ENCODE measurements around the gene ST6GALNAC6. TPM values are rescaled to one million over a fixed set of nuclear protein-coding genes. Genes with fewer than 3 reads are reported as not detected.

Gene ST6GALNAC6
- total and polyA plus RNA-seq, 5 donors from 2014 or later = 43.7 to 136 (median 48.6) TPM

GRCh38 chr9:127857278-127857677, 42.1 kb downstream of the ST6GALNAC6 start:
- H3K27me3 Mint-ChIP-seq = no peaks in the 10 kb centered on the region
- ATAC-seq (ENCODE audit: low read depth in 2 of 2) (no peak), DNase-seq (no peak)
- H3K4me3 ChIP-seq (ENCODE audit: low read depth, low read length) = no peak overlapping the region
- H3K27me3 ChIP-seq (ENCODE audit: control insufficient read depth, insufficient read depth, low read length) = no peaks in the 10 kb centered on the region
- H3K36me3 ChIP-seq (ENCODE audit: control insufficient read depth, insufficient read depth, low read length) = no peaks in the 10 kb centered on the region
- H3K4me1 Mint-ChIP-seq = peaks cover 0 to 26% (median 0%) of the 10 kb centered on the region in 4 donors
- no peaks in the 10 kb centered on the region for H3K9me3 ChIP-seq (ENCODE audit: control insufficient read depth in 2 of 2, low read length in 2 of 2)
- H3K4me3 Mint-ChIP-seq = no peak overlapping the region
- H3K27ac ChIP-seq (ENCODE audit: insufficient read depth, low read length, poor library complexity, severe bottlenecking) = no peak overlapping the region
- no peak overlapping the region for H3K27ac Mint-ChIP-seq
- peaks cover 15% of the 10 kb centered on the region for H3K4me1 ChIP-seq (ENCODE audit: control insufficient read depth, insufficient read depth, low read length, poor library complexity, severe bottlenecking)
- H3K9me3 Mint-ChIP-seq = no peaks in the 10 kb centered on the region
- H3K36me3 Mint-ChIP-seq = no peaks in the 10 kb centered on the region

GRCh38 chr9:127856729-127857116, 42.7 kb downstream of the ST6GALNAC6 start:
- no peak for ATAC-seq (ENCODE audit: low read depth in 2 of 2)
- H3K4me3 ChIP-seq (ENCODE audit: low read depth, low read length) = no peak overlapping the region
- H3K27me3 ChIP-seq (ENCODE audit: control insufficient read depth, insufficient read depth, low read length) = no peaks in the 10 kb centered on the region
- no peaks in the 10 kb centered on the region for H3K9me3 ChIP-seq (ENCODE audit: control insufficient read depth in 2 of 2, low read length in 2 of 2)
- no peaks in the 10 kb centered on the region for H3K27me3 Mint-ChIP-seq
- DNase-seq = no peak
- no peaks in the 10 kb centered on the region for H3K36me3 Mint-ChIP-seq
- H3K4me3 Mint-ChIP-seq = no peak overlapping the region
- no peak overlapping the region for H3K27ac Mint-ChIP-seq
- H3K4me1 Mint-ChIP-seq = peaks cover 0 to 21% (median 1%) of the 10 kb centered on the region in 4 donors
- peaks cover 9% of the 10 kb centered on the region for H3K4me1 ChIP-seq (ENCODE audit: control insufficient read depth, insufficient read depth, low read length, poor library complexity, severe bottlenecking)
- no peaks in the 10 kb centered on the region for H3K36me3 ChIP-seq (ENCODE audit: control insufficient read depth, insufficient read depth, low read length)
- H3K9me3 Mint-ChIP-seq = no peaks in the 10 kb centered on the region
- no peak overlapping the region for H3K27ac ChIP-seq (ENCODE audit: insufficient read depth, low read length, poor library complexity, severe bottlenecking)

GRCh38 chr9:127856094-127856728, 43.2 kb downstream of the ST6GALNAC6 start:
- Histone ChIP-seq H3K4me3 (ENCODE audit: low read depth, low read length) (no peak overlapping the region), H3K27me3 (ENCODE audit: control insufficient read depth, insufficient read depth, low read length) (no peaks in the 10 kb centered on the region), H3K36me3 (ENCODE audit: control insufficient read depth, insufficient read depth, low read length) (no peaks in the 10 kb centered on the region), H3K9me3 (ENCODE audit: control insufficient read depth in 2 of 2, low read length in 2 of 2) (no peaks in the 10 kb centered on the region), H3K27ac (ENCODE audit: insufficient read depth, low read length, poor library complexity, severe bottlenecking) (no peak overlapping the region), H3K4me1 (ENCODE audit: control insufficient read depth, insufficient read depth, low read length, poor library complexity, severe bottlenecking) (peaks cover 4% of the 10 kb centered on the region)
- H3K27ac Mint-ChIP-seq = peak overlapping the region in 2 of 3 donors; percentile 44 to 62
- no peaks in the 10 kb centered on the region for H3K9me3 Mint-ChIP-seq
- DNase-seq (no peak), ATAC-seq (ENCODE audit: low read depth in 2 of 2) (no peak)
- H3K4me1 Mint-ChIP-seq = peaks cover 0 to 16% (median 1%) of the 10 kb centered on the region in 4 donors
- no peaks in the 10 kb centered on the region for H3K36me3 Mint-ChIP-seq
- no peak overlapping the region for H3K4me3 Mint-ChIP-seq
- no peaks in the 10 kb centered on the region for H3K27me3 Mint-ChIP-seq

GRCh38 chr9:127855522-127855921, 43.9 kb downstream of the ST6GALNAC6 start:
- H3K27ac Mint-ChIP-seq = peak overlapping the region in 1 of 3 donors; percentile 62
- Histone ChIP-seq H3K4me1 (ENCODE audit: control insufficient read depth, insufficient read depth, low read length, poor library complexity, severe bottlenecking) (peaks cover 4% of the 10 kb centered on the region), H3K9me3 (ENCODE audit: control insufficient read depth in 2 of 2, low read length in 2 of 2) (no peaks in the 10 kb centered on the region), H3K27me3 (ENCODE audit: control insufficient read depth, insufficient read depth, low read length) (no peaks in the 10 kb centered on the region), H3K27ac (ENCODE audit: insufficient read depth, low read length, poor library complexity, severe bottlenecking) (no peak overlapping the region), H3K4me3 (ENCODE audit: low read depth, low read length) (no peak overlapping the region), H3K36me3 (ENCODE audit: control insufficient read depth, insufficient read depth, low read length) (no peaks in the 10 kb centered on the region)
- H3K4me3 Mint-ChIP-seq = no peak overlapping the region
- H3K4me1 Mint-ChIP-seq = peaks cover 0 to 13% (median 1%) of the 10 kb centered on the region in 4 donors
- ATAC-seq (ENCODE audit: low read depth in 2 of 2) (no peak), DNase-seq (no peak)
- no peaks in the 10 kb centered on the region for H3K36me3 Mint-ChIP-seq
- H3K9me3 Mint-ChIP-seq = peaks cover 0 to 2% (median 0%) of the 10 kb centered on the region in 7 donors
- peaks cover 2% of the 10 kb centered on the region for H3K27me3 Mint-ChIP-seq

- H3K36me3 Mint-ChIP-seq = no peaks in the 10 kb centered on the region
- Histone ChIP-seq H3K9me3 (ENCODE audit: control insufficient read depth in 2 of 2, low read length in 2 of 2) (peaks cover 0 to 3% of the 10 kb centered on the region in 2 experiments), H3K4me3 (ENCODE audit: low read depth, low read length) (no peak overlapping the region), H3K27ac (ENCODE audit: insufficient read depth, low read length, poor library complexity, severe bottlenecking) (no peak overlapping the region), H3K27me3 (ENCODE audit: control insufficient read depth, insufficient read depth, low read length) (no peaks in the 10 kb centered on the region), H3K4me1 (ENCODE audit: control insufficient read depth, insufficient read depth, low read length, poor library complexity, severe bottlenecking) (peaks cover 4% of the 10 kb centered on the region), H3K36me3 (ENCODE audit: control insufficient read depth, insufficient read depth, low read length) (no peaks in the 10 kb centered on the region)
- H3K9me3 Mint-ChIP-seq = peaks cover 0 to 5% (median 0%) of the 10 kb centered on the region in 7 donors
- no peak overlapping the region for H3K27ac Mint-ChIP-seq
- DNase-seq (no peak), ATAC-seq (ENCODE audit: low read depth in 2 of 2) (no peak)
- H3K4me3 Mint-ChIP-seq = no peak overlapping the region
- H3K4me1 Mint-ChIP-seq = peaks cover 0 to 11% (median 1%) of the 10 kb centered on the region in 4 donors
- H3K27me3 Mint-ChIP-seq = peaks cover 6% of the 10 kb centered on the region
Observed at GRCh38 chr9:127854960-127855359, 44.4 kb downstream of the ST6GALNAC6 start.

- H3K27me3 Mint-ChIP-seq = peaks cover 6% of the 10 kb centered on the region
- H3K4me1 Mint-ChIP-seq = peaks cover 0 to 11% (median 1%) of the 10 kb centered on the region in 4 donors
Observed at GRCh38 chr9:127854184-127854806, 45.1 kb downstream of the ST6GALNAC6 start, which contains the start of gene ENG. Gene ENG, minus strand, starts transcription at chr9:127854658. Its CDS starts 303 bp downstream, at chr9:127854355.

GRCh38 chr9:127853312-127854183, 45.9 kb downstream of the ST6GALNAC6 start:
- Mint-ChIP-seq H3K27me3 (peaks cover 11% of the 10 kb centered on the region), H3K4me3 (peak overlapping the region; percentile 77 to 86 (median 80)), H3K4me1 (peaks cover 0 to 11% (median 1%) of the 10 kb centered on the region in 4 donors), H3K36me3 (peaks cover 4% of the 10 kb centered on the region), H3K27ac (peak overlapping the region; percentile 41 to 89 (median 46)), H3K9me3 (peaks cover 0 to 16% (median 5%) of the 10 kb centered on the region in 7 donors)
- H3K4me1 ChIP-seq (ENCODE audit: control insufficient read depth, insufficient read depth, low read length, poor library complexity, severe bottlenecking) = peaks cover 4% of the 10 kb centered on the region
- H3K27ac ChIP-seq (ENCODE audit: insufficient read depth, low read length, poor library complexity, severe bottlenecking) = peak overlapping the region; percentile 24
- no peaks in the 10 kb centered on the region for H3K36me3 ChIP-seq (ENCODE audit: control insufficient read depth, insufficient read depth, low read length)
- DNase-seq = no peak
- H3K9me3 ChIP-seq (ENCODE audit: control insufficient read depth in 2 of 2, low read length in 2 of 2) = peaks cover 4 to 18% of the 10 kb centered on the region in 2 experiments
- H3K27me3 ChIP-seq (ENCODE audit: control insufficient read depth, insufficient read depth, low read length) = no peaks in the 10 kb centered on the region
- H3K4me3 ChIP-seq (ENCODE audit: low read depth, low read length) = no peak overlapping the region
- ATAC-seq (ENCODE audit: low read depth in 2 of 2) = no peak

More at GRCh38 chr9:127854184-127854806, 45.1 kb downstream of the ST6GALNAC6 start, which contains the start of gene ENG:
- DNase-seq (no peak), ATAC-seq (ENCODE audit: low read depth in 2 of 2) (no peak)
- Histone ChIP-seq H3K27me3 (ENCODE audit: control insufficient read depth, insufficient read depth, low read length) (no peaks in the 10 kb centered on the region), H3K9me3 (ENCODE audit: control insufficient read depth in 2 of 2, low read length in 2 of 2) (peaks cover 0 to 10% of the 10 kb centered on the region in 2 experiments), H3K27ac (ENCODE audit: insufficient read depth, low read length, poor library complexity, severe bottlenecking) (peak within 1 kb of the TSS; percentile 24), H3K4me3 (ENCODE audit: low read depth, low read length) (no peak within 1 kb of the TSS), H3K4me1 (ENCODE audit: control insufficient read depth, insufficient read depth, low read length, poor library complexity, severe bottlenecking) (peaks cover 4% of the 10 kb centered on the region), H3K36me3 (ENCODE audit: control insufficient read depth, insufficient read depth, low read length) (no peaks in the 10 kb centered on the region)
- H3K4me3 Mint-ChIP-seq = peak within 1 kb of the TSS; percentile 77 to 86 (median 80)
- H3K27ac Mint-ChIP-seq = peak within 1 kb of the TSS; percentile 41 to 89 (median 46)
- peaks cover 0 to 10% (median 3%) of the 10 kb centered on the region in 7 donors for H3K9me3 Mint-ChIP-seq
- peaks cover 1% of the 10 kb centered on the region for H3K36me3 Mint-ChIP-seq
